HepG2 (cell line): ENCODE results near the gene CTDSP1. TPM values are rescaled to one million over a fixed set of nuclear protein-coding genes. Genes with fewer than 3 reads are reported as not detected.

Experiments used
- AHDC1 ChIP-seq: sonication (generic); formaldehyde crosslinking; IDR thresholded peaks from 2 replicates; pipeline ENCODE4 v1.5.1; 2020; ENCODE audit warnings: mild to moderate bottlenecking, missing genetic modification reagents, borderline replicate concordance
- BCLAF1 ChIP-seq: fragments of 450-650 bp; IDR thresholded peaks from 2 replicates; pipeline ENCODE4 v1.6.1; 2017; ENCODE audit warnings: mild to moderate bottlenecking
- ELF4 ChIP-seq: sonication (generic); formaldehyde crosslinking; IDR thresholded peaks from 2 replicates; pipeline ENCODE4 v1.5.0; 2020; ENCODE audit warnings: missing genetic modification reagents, mild to moderate bottlenecking, moderate library complexity, borderline replicate concordance
- ERF ChIP-seq: IDR thresholded peaks from 2 replicates; pipeline ENCODE4 v1.6.1; 2018; ENCODE audit warnings: missing biosample characterization, missing genetic modification reagents
- FUBP1 ChIP-seq: sonication (generic); formaldehyde crosslinking; IDR thresholded peaks from 2 replicates; pipeline ENCODE4 v1.5.1; 2020; ENCODE audit warnings: missing genetic modification reagents, mild to moderate bottlenecking, borderline replicate concordance
- HDAC6 ChIP-seq: fragments of 200-600 bp; sonication (generic); IDR thresholded peaks from 2 replicates; pipeline ENCODE4 v1.7.0; 2017; ENCODE audit warnings: mild to moderate bottlenecking, antibody characterized with exemption, low read length, low read depth
- HNF1B ChIP-seq: sonication (generic); formaldehyde crosslinking; IDR thresholded peaks from 2 replicates; pipeline ENCODE4 v1.5.1; 2020; ENCODE audit warnings: mild to moderate bottlenecking, moderate library complexity, missing genetic modification reagents
- MZF1 ChIP-seq: sonication (generic); formaldehyde crosslinking; IDR thresholded peaks from 2 replicates; pipeline ENCODE4 v1.8.1; 2023; ENCODE audit warnings: mild to moderate bottlenecking, missing genetic modification reagents, borderline replicate concordance
- NFKBIZ ChIP-seq: IDR thresholded peaks from 2 replicates; pipeline ENCODE4 v1.6.1; 2018; ENCODE audit warnings: missing genetic modification reagents, missing compliant biosample characterization
- NFYB ChIP-seq: sonication (generic); formaldehyde crosslinking; IDR thresholded peaks from 2 replicates; pipeline ENCODE4 v1.4.0; 2020; ENCODE audit warnings: missing genetic modification reagents
- NFYC ChIP-seq: IDR thresholded peaks from 2 replicates; pipeline ENCODE4 v1.6.1; 2016; ENCODE audit warnings: missing genetic modification reagents, missing compliant biosample characterization
- PITX1 ChIP-seq: sonication (generic); formaldehyde crosslinking; IDR thresholded peaks from 2 replicates; pipeline ENCODE4 v1.5.1; 2020; ENCODE audit warnings: mild to moderate bottlenecking, missing genetic modification reagents
- TRIM22 ChIP-seq: fragments of 450-650 bp; IDR thresholded peaks from 2 replicates; pipeline ENCODE4 v1.6.1; 2017
- YEATS2 ChIP-seq: sonication (generic); formaldehyde crosslinking; IDR thresholded peaks from 2 replicates; pipeline ENCODE4 v1.4.0; 2020; ENCODE audit warnings: missing genetic modification reagents, borderline replicate concordance
- ZNF253 ChIP-seq: sonication (generic); formaldehyde crosslinking; IDR thresholded peaks from 2 replicates; pipeline ENCODE4 v1.8.0; 2022; ENCODE audit warnings: mild to moderate bottlenecking, missing genetic modification reagents, borderline replicate concordance
- polyA plus RNA-seq, 8 experiments: library from polyadenylated mRNA; depleted of rRNA in 3 of 8; stranded (reverse) in 7 of 8; unstranded in 1 of 8; fragments of >200 nt; fragmentation: Illumina TruSeq in 4 of 8; extraction: Trizol in 4 of 8; gene quantifications; 2 replicates each; pipeline versions ENCODE4 v1.2.1 to v1.2.3, GENCODE V29; 2011 to 2016; ENCODE audit warnings: low read depth in 4 of 8, missing spikeins in 1 of 8, mixed read lengths in 1 of 8; ENCODE audit not compliant: insufficient read depth in 1 of 8
- total RNA-seq, 5 experiments: library from RNA; depleted of rRNA; stranded (reverse); fragments of >200 nt; fragmentation: Illumina TruSeq; extraction: Trizol; gene quantifications; 2 replicates each; pipeline ENCODE4 v1.2.3, GENCODE V29; 2016; ENCODE audit warnings: low read depth in 1 of 5

CTDSP1 gene
- total and polyA plus RNA-seq, 2 of the 13 experiments (the other 11 are each of a cell fraction or from before 2014, with no cell fraction given): 91.0 to 268 TPM

- no peak for TF ChIP-seq FUBP1
- TF ChIP-seq NFKBIZ (CRISPR knock-in tag): peak; percentile 25; the same call in 1 of the 2 replicates
- no peak for TF ChIP-seq HDAC6
- TF ChIP-seq YEATS2 (CRISPR knock-in tag): peak; percentile 74; the same call in 1 of the 2 replicates
- TF ChIP-seq AHDC1 (CRISPR knock-in tag): peak; percentile 81; the same call in 1 of the 2 replicates
- TF ChIP-seq NFYC (CRISPR knock-in tag): peak; percentile 52
- peak; percentile 79; the same call in 1 of the 2 replicates for TF ChIP-seq ERF (CRISPR knock-in tag)
- TF ChIP-seq BCLAF1: no peak
- no peak for TF ChIP-seq TRIM22
- no peak for TF ChIP-seq NFYB (CRISPR knock-in tag)
- TF ChIP-seq HNF1B (CRISPR knock-in tag): no peak; the same call in 1 of the 2 replicates
- peak; percentile 63 for TF ChIP-seq PITX1 (CRISPR knock-in tag)
- TF ChIP-seq ZNF253 (CRISPR knock-in tag): no peak
- no peak for TF ChIP-seq ELF4 (CRISPR knock-in tag)
- TF ChIP-seq MZF1: no peak
Measured at GRCh38 chr2:218418717-218419458, 19.2 kb downstream of the CTDSP1 start, which contains the start of gene VIL1 (continued).
